GM13977 (cell line): Measurements from ENCODE around the gene TMEM273.

ENCODE experiments used
- DNase-seq: peaks from one replicate; pipeline ENCODE4 v3.0.0; 2012; ENCODE audit warnings: low spot score
- in situ Hi-C: fragments of 300-500 bp; cut with MboI; formaldehyde crosslinking; loops from one replicate; pipeline ENCODE4 v1.12.0; 2022; ENCODE audit warnings: low sequenced_read_pairs, low pct_unique_long_range_greater_than_20kb, mixed read lengths, inconsistent platforms; ENCODE audit not compliant: unreplicated experiment
- TF ChIP-seq, protein P1 (sequence below): IDR thresholded peaks from 2 replicates; pipeline ENCODE4 v1.5.1; 2012; ENCODE audit warnings: mild to moderate bottlenecking, control low read depth; ENCODE audit not compliant: insufficient read depth; ENCODE audit errors: extremely low read depth, missing control alignments

Gene TMEM273

DNA sequence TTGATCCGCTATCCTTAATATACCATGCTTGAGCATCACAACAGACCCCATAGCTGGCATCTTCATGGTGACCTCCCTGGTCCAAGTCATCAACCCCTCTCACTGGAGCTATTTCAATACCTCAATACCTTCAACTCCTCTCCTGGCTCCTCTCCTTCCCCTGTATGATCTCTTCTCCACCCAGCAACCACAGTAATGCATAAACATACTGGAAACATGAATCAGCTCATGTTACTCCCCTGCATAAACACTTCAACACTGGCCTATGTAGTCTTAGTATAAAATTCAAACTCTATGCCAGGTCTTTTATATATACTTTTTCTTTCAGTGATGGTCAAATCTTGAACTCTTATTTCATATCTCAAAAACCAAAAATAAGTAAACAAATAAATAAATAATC lies 31.8 kb upstream of the TMEM273 start:
- TF ChIP-seq, protein P1, sequence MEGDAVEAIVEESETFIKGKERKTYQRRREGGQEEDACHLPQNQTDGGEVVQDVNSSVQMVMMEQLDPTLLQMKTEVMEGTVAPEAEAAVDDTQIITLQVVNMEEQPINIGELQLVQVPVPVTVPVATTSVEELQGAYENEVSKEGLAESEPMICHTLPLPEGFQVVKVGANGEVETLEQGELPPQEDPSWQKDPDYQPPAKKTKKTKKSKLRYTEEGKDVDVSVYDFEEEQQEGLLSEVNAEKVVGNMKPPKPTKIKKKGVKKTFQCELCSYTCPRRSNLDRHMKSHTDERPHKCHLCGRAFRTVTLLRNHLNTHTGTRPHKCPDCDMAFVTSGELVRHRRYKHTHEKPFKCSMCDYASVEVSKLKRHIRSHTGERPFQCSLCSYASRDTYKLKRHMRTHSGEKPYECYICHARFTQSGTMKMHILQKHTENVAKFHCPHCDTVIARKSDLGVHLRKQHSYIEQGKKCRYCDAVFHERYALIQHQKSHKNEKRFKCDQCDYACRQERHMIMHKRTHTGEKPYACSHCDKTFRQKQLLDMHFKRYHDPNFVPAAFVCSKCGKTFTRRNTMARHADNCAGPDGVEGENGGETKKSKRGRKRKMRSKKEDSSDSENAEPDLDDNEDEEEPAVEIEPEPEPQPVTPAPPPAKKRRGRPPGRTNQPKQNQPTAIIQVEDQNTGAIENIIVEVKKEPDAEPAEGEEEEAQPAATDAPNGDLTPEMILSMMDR = no peak
- in situ Hi-C loops = no loop called here
- DNase-seq = no peak

DNA sequence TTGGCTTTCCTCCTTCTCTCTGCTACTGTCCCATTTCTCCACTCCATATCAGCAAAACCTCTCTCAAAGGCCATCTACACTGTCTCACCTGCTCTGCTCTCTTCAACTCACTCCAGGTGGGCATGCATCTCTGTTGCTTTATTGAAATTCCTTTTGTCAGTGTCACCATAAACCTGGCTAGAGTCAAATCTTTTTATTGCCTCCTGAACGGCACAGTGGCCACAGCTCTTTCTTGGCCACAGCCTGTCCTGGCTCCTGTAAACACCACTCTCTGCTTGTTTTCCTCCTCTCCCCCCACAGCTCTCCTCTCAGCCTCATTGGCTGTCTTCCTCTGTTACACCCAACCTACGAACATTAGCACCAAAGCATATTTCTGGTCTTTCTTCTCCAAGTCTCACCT lies 31.1 kb upstream of the TMEM273 start:
- in situ Hi-C loops = no loop called here
- no peak for DNase-seq
- TF ChIP-seq, protein P1 = no peak

DNA sequence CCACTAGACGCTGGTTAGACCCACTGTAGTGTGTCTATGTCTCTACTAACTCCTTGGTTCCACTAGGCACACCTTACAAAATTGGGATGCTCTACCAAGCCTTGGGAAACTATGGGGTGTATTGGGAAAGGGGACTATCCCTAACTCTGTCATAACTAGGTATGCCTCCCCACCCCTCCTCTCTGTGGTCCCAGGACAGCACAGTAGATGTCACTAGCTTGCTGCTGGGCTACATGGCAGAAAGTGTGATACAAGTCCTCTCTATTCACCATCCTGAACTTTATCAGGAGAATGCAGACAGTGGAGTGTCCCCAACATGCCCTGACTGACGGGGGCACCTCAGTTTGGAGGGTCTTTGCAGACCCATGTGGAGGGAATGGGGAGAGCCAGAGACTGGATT lies 30.3 kb upstream of the TMEM273 start:
- DNase-seq = no peak
- TF ChIP-seq, protein P1 = no peak
- in situ Hi-C loops = no loop called here

DNA sequence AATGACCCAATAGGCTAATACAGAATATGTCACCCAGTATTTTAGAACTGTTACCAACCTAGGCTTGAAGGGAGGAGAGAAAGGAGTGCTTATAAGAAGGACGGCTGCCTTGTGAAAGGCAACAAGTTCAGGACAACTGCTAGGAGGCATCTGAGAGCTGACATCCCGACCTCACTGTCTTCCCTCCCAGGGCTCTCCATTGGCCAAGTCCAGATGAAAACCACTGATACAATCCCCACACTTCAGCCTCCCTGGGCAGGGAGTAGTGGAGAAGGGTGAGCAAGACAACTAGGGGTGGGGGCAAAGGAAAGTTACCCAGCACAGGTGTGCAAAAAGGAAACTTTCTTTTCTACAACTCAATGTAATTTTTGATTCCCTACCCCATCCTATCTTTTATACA lies 29.5 kb upstream of the TMEM273 start:
- DNase-seq = no peak
- in situ Hi-C loops = no loop called here
- TF ChIP-seq, protein P1 = no peak

DNA sequence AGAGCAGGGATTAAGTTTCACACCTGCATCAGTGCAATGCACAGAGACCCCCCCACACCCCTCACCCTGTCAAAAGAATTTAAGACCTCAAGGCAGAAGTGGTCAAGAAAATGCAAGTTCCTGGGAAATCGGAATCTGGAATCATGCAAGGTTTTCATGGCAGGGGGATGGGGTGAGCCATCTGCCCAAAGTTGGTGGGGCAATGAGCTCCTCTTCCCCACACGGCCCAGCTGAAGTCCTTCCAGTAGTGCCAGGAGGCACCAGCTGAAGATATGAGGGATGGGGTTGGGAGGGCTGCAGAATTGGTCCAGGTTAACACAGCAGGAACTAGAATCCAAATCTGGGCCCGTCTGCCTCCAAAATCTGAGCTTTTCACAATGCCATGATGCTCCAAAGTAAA lies 25.0 kb upstream of the TMEM273 start:
- in situ Hi-C loops = no loop called here
- TF ChIP-seq, protein P1 = no peak
- DNase-seq = no peak

DNA sequence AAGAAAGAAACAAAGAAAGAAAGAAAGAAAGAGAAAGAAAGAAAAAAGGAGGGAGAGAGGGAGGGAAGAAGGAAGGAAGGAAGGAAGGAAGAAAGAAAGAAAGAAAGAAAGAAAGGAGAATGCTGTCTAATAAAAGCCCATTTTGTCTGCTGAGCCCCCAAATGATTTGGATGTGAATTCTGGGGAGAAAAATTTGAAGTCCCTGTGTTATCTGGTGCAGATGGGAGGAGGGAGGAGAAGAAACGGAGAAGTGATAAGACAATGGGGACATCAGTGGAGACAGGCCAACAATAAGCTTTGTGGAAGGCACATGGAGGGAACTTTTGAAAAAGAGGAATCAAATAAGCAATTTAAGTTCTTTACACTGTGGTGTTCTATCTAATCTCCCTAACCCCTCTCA lies 24.6 kb upstream of the TMEM273 start:
- no peak for DNase-seq
- TF ChIP-seq, protein P1 = no peak
- in situ Hi-C loops = no loop called here

DNA sequence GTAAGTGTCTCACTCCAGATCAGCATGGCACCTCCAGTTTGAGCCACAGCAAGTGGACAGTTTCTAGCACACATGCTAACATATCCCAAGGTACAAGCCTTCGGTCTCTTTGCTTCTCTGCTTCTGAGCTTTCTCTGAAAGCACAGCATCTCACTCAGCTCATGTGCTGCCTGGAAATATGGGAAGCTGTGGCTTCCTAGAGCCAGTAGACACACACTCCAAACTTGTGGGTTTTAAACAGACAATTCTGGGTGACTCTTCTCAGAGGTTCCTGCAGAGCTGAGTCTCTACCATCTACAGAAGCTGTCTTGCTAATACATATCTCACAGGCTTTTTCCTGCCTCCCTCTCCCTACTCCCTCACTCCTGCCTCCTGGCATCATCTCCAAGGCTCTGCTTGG lies 23.9 kb upstream of the TMEM273 start:
- no peak for DNase-seq
- in situ Hi-C loops = no loop called here
- TF ChIP-seq, protein P1 = no peak
